GM18858 (cell line): ENCODE results near the gene ENTPD2.

ENCODE experiments used
- ATAC-seq: cut with Tn5 transposase; IDR thresholded peaks from one replicate; pipeline ENCODE4 v1.9.1; 2021; ENCODE audit not compliant: unreplicated experiment

The ENTPD2 gene

DNA sequence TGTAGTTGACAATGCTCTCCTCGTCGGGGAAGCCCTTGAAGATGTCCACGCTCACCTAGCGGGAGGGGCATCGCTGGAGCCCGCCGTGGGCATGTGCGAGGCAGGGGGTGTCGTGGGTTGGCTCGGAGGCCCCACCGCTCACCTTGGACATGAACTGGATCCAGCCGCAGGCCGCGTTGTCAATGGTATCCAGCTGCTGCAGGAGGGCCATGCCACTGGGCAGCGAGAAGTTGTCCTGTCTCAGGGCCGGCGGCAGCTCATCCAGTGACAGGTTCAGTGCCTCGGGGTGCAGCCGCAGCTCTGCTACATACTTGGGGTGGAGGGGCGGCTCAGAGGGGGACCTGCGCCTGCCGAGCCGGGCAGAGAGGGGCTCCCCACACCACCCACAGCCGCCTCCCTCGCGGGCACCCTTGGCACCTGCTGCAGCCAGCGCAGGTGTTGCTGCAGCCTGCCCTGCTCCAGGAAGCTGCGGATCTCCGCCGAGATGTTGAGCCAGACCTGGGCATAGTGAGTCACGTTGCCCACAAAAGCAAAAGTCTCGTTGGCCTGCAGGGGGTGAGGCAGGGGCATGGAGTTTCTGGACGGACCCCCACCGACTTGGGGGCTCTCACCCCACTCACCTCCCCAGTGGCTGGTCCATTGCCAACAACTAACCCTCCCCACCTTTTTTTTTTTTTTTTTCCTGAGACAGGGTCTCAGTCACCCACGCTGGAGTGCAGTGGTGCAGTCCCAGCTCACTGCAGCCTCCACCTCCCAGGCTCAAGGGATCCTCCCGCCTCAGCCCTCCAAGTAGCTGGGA, 34.9 kb downstream of the ENTPD2 start:
- ATAC-seq: no peak

DNA sequence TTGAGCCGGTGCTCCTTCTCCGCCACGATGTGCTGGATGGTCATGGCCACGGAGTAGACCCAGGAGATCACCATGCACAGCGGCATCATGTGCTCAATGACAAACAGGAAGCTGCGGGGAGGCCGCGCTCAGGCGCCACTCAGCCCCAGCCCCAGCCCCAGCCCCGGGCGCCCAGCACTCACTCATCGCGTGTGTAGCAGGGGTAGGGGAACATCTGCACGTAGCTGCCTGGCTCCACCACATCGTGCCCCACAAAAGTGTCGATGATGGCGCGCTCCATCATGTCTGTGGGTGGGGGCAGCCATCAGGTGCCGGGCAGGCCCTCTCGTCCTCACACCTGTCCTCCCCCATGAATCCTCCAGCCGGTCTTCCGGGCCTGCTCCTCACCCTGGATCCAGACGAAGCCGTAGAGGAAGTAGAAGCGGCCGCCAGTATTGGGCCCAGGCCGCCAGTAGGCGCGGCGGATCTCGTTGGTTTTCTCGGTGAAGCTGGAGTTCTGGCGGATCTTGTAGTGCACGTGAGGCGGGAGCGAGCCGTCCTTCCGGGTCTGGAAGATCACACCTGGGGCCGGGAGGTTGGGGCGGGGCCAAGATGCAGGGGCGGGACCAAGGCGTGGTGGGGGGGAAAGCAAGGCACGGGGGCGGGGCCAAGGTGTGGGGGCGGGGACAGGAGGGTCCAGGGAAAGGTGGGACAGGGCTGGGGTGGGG, 35.9 kb downstream of the ENTPD2 start:
- ATAC-seq: no peak

- ATAC-seq: no peak
Measured at GRCh38 chr9:137017071-137017470, 36.8 kb downstream of the ENTPD2 start.

DNA sequence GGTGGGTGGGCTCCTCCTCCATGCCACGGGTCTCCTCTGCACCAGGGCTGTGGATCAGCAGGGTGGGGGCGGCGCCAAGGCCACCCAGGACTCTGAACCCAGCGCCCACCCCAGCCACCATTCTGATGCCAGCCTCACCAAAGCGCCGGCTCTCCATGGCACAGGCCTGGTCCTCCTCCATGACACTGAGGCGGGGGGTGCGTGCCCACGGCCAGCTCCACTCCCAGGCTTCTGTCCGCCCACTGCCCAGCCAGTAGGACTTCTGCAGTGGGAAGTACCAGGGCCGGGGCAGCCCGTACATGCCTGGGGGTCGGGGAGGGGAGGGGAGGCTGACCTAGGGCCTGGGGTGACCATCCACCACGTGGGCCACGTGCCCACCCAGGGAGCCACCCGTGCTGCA, 37.4 kb downstream of the ENTPD2 start:
- ATAC-seq: no peak

DNA sequence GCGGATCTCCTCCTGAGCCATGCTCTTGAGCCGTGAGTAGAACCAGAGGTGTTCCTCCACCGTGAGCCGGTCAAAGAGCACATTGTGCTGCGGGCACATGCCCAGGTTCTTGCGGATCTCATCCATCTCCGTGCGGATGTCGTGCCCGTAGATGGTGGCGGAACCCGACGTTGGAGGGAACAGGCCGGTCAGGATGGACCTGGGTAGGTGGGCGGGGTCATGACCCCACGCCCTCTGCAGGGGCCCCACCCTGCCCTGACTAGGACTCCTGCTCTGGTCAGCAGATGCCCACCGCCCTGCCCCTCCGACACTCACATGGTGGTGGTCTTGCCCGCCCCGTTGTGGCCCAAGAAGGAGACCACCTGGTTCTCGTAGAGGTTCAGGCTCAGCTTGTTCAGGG, 37.9 kb downstream of the ENTPD2 start:
- no peak for ATAC-seq

GRCh38 chr9:137015540-137015930, 38.3 kb downstream of the ENTPD2 start:
- ATAC-seq: no peak

- no peak for ATAC-seq
Measured at GRCh38 chr9:137014776-137015539, 38.9 kb downstream of the ENTPD2 start.

DNA sequence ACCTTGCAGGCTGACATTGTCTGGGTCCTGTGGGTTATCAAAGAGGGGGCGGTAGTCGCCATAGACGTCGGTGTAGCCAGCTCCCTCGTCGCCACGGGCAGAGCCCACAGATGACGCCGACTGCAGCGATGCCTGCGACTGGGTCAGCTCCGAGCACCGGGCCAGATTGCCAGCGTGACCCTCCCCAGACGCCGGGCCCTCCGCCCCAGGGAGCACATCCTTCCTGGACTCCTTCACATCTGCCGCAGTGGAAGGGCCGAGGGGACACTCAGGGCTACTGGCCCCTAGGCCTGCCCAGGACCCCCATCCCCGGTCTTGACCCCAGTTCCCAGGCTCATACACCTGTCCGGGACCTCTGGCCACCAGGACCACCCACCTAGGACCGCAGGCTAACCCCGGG, 39.7 kb downstream of the ENTPD2 start:
- ATAC-seq: no peak

DNA sequence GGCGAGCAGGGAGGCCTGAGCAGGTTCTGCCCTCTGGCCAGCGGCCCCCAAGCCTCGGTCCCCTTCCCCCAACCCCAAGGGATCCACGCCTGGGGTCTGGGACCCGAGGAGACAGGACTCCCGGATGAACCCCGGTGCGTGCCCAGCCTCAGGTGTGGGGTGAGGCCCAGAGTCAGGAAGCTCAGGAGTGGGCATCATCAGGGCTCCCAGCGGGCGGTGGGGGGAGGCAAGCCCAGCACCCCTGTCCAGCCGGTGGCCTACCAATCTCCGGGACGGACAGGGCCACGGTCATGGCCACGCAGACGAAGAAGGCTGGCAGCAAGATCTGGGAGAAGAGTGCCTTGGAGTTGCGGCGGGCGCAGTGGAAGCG, 40.3 kb downstream of the ENTPD2 start:
- no peak for ATAC-seq

DNA sequence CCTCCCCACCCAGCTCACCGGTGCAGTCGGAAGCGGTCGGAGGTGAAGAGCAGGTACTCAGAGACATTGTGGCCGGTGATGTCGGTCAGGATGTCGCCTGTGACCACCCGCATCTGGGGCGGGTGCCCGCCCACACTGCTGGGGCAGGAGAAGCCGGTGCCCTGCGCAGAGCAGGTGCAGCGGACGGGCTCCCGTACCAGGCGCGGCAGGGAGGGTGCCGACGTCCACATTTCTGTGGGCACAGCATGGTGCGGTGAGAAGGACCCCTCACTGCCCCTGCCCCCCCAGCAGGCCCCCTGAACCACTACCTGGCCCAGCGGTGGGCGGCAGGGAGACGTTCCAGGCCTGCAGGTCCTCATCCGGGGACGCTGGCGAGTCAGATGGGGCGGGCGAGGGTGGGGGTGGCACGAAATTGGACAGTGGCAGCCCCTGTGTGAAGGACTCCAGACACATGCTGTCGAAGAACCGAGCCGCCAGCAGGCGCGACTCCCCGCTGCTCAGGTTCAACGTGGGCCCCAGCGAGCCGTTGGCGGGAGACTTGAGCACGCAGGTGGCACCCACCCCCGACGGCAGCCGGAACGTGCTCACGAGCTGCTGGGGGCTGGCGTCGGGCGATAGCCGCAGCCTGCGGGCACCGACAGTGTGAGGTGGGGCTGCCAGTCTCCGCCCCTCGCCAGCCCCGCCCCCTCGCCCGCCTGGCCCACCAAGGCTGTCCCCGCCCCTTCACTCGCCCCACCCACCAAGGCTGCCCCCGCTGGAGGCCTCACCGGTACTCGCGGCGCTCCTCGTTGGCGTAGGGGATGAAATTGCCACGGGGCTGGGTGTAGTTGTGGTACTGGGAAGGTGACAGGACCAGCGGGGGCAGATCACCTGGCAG, 40.9 kb downstream of the ENTPD2 start:
- no peak for ATAC-seq

GRCh38 chr9:137011907-137012675, 41.8 kb downstream of the ENTPD2 start:
- ATAC-seq: no peak

- ATAC-seq: no peak
Measured at GRCh38 chr9:137011156-137011555, 42.7 kb downstream of the ENTPD2 start.

GRCh38 chr9:137009938-137010732, 43.7 kb downstream of the ENTPD2 start:
- no peak for ATAC-seq

DNA sequence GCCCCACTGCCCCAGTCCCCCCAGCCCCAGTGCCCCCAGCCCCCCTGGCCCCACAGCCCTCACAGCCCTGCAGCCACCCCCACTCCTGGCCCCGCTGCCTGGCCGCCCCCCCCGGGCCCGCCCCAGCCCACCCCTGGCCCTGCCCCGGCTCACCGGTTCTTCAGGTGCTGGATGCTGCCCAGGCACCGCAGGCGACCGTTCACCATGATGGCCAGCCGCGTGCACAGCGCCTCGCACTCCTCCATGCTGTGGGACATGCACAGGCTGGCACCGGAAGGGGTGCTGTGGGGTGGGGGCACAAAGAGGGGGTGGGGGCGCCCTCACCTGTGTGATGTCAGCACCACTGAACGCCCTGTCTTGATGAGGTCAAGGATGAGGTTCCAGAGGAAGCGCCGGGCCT, 44.6 kb downstream of the ENTPD2 start:
- no peak for ATAC-seq

DNA sequence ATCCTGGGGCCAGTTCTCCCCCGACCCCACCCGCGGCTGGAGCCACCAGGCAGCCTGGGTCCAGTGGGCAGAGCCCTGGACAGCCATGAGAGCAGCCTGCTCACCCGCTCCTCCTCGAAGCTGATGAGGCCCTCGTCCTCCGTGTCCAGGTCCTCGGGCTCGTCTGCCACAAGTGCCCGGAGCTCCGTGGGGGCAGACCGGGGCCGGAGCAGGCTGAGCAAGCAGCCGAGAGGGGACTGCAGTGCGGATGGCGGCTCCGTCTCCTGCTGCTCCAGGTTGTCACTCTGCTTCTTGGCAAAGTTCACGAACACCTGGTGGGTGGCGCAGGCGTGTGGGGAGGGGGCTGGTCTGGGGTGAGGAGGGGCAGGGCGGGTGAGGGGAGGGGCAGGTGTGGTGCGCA, 45.5 kb downstream of the ENTPD2 start:
- ATAC-seq: no peak

GRCh38 chr9:137007816-137008270, 46.0 kb downstream of the ENTPD2 start:
- ATAC-seq: no peak

GRCh38 chr9:137007108-137007815, 46.6 kb downstream of the ENTPD2 start:
- ATAC-seq: no peak

DNA sequence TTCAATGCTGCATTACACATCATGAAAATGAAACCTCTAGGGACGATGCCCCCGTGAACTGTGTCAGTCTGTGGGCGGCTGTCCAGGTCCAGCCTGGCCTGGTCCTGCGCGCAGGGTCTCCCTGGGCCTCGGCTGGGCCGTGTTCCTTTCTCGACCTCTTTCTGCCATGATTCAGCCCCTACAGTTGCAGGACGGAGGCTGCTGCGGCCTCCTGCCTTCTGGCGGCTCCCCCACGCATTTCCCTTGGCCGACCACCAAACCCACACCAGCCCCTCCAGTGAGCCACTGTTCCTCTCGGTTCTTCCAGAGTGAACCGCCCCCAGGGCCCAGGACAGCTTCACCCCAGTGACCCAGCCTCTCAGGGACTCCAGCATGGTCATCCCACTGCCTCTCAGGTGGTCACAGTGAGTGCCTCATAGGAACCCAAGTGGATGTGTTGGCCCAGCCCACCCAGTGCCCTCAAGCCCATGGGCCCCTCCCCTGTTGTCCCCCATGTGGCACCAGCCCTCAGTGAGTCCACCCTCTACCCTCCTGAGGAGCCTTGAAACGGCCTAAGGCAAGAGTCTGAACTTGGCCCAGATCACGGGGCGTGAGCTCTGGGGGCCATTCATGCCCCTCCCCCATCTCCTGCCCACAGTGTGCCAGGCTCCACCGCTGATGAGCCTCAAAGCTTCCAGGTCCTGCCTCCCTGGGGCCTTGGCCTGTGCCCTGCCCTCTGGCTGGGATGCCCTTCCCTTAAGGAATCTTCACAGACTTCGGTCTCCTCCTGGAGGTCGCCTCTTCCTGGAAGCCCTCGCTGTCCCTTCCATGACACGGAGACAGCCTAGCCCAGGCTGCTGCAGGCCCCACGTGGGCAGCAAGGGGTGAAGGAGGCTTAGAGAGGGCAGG, 47.5 kb downstream of the ENTPD2 start:
- no peak for ATAC-seq
